EH (cell line): ENCODE results near the gene CD6.
"Not testable (repeated sequence)": the region's sequence is repeated elsewhere in the genome, so short reads cannot be mapped to it uniquely, and the experiment has no call there.

Source experiments
- DNase-seq: peaks from one replicate; pipeline ENCODE4 v3.0.0-alpha.2; 2015; ENCODE audit warnings: low read depth

CD6 gene

DNA sequence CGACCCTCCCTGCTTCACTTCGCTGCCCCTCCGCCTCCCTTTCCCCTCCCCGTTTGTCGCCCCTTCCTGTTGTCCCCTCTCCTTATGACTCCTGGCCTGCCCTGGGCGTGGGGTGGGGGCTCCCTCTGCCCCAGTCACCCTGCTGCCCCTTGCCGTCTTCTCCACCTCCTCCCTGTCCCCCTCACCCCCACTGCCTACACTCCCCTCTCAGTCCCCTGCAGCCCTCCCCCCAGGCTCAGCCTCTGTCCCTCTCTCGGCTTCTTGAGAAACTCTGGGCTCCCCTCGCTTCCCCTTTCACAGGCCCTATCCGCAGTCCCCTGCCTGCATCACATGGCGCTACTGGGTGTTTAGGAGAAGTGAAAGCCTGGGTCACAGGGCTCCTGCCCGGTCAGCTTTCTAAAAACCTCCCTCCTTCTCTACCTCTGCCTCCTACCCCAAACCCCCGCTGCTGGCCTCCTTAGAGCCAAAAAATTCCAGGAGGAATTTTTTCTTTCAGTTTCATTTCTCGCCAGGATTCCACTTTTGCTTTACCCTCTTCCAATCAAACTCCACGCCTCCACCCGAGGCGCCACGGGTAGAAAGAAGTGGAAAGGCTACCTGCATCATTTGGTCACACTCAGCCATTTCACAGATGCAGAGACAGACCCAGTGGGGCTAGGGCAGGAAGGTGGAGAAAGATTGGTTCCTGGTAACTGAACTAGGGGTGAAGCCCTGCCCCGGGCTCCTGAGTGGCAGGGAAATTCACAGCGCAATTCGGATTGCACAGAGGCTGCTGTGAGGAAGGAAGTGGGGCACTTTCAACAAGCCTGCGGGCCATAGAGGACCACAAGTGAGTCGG is 19.4 kb upstream of the CD6 start, which contains the start of gene SLC15A3:
Gene SLC15A3, minus strand, starts transcription at position 273 of the 838 bp plus-strand sequence. CDS start 625 bp downstream, outside the sequence.
- peak; percentile 67 for DNase-seq

DNA sequence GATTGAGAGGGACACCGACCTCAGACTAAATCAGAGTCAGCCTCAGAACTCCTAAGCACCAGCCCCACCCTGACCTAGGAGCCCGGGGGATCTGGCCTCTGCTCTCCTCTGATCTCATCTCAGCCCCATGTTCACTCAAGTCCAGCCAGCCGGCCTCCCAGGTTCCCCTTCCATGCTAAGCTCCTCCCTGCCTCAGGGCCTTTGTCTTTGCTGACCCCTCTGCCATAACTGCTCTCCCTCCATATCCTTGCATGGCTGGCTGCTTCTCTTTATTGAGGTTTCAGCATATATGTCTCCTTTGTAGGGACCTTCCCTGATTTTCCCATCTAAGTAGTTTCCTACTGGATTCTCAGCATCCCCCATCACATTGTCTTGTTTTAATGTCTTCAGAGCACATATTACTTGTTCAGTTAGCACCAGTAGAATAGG is 18.7 kb upstream of the CD6 start:
- DNase-seq = no peak

DNA sequence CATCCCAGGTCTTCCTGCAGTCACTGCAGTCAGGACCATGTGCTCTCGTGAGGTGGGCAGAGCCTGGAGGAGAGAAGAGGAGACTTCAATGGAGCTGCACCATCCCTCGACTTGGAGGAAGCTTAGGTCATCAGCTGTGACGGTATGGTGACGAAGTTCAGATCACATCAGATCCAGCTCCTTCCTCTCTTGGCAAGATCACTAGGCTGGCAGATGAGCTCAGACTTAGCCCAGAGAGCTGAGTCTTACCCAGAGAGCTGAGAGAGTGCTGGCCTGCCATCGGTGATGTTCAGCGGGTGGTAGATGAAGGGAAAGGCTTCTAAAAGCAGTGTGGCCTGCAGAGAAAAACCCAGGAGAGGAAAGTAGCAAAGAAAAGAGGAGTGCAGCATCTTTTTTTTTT is 17.7 kb upstream of the CD6 start:
- DNase-seq = peak; percentile 25

DNA sequence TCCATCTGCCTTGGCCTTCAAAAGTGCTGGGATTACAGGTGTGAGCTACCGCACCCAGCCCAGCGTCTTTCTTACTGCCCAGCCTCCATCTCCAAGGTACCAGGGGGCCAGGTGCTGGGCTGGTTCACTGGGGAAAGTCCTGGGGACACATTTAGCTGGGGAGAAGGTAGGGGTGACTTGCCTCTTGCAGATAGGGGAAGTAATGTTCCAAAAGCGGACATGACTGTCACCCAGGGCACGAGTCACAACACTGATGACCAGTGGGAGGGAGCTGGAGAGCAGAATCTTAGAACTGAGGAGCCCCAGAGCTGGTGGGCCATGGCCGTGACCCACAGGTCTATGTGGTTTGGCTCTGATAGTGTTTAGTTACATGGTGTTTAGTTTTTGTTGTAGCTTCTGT is 17.1 kb upstream of the CD6 start:
- DNase-seq = no peak

DNA sequence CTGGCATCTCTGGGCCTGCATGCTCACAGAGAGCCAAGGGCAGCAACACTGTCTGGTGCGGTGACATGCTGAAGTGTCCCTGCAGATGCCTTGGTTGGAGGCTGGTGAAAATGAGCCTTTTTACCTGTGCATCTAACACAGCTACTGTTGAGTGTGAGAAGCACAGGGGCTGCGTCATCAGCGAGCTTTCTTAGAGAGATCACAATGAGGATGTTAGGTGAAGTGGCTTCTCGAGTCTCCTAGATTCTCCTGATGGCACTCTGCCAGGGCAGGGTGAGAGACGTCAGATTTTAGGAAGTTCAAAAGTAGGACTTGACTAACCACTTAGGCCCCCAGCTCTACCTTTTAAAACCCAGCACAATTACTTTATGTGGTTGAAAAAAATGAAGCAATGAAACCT is 15.9 kb upstream of the CD6 start:
- no peak for DNase-seq

DNA sequence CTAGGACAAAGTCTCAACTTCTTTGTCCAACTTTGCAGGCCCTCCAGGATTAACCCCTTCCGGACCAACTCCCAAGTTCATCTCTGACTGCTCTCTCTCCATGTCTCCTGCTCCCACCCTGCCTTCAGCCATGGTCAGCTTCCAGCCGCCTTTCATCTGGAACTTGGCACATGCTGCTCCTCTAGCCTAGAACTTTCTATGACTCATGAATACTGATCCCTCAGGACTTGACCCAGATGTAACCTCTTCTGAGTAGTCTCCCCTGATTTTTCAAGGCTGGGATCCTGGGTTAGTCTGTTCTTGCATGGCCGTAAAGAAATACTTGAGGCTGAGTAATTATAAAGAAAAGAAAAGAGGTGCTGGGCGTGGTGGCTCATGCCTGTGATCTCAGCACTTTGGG is 14.3 kb upstream of the CD6 start:
- DNase-seq = peak; percentile 55

DNA sequence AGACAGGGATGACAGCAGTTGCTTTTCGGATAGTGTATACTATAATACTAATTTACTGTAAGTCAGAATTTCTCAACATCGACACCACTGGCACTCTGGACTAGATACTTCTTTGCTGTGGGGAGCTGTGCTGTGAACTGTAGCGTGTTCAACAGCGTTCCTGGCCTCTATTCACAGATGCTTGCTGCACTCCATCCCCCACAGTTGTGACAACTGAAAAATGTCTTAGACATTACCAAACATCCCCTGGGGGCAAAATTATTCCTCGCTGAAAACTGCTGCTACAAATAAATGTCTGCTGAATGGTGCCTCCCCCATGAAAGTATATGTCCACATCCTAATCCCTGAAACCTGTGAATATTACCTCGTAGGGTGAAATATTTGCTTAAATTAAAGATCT is 12.0 kb upstream of the CD6 start:
- DNase-seq = peak; percentile 66

DNA sequence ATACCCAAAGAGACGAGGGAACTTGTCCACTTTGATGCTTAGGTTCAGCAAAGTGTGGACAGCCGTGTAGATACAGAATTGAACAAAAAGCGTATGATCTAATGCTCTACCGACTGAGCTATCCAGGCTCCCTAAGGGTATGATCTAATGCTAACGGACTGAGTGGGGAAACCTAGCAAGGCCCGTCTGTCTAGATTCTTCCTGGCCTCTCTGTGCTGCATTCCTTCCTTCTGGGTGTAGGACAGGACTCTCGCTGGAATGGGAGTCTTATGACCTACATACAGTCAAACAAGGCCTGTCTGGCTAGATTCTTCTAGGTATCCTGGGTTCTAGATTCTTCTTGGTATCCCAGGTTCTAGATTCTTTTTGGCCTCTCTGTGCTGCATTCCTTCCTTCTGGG is 11.1 kb upstream of the CD6 start:
- no peak for DNase-seq

DNA sequence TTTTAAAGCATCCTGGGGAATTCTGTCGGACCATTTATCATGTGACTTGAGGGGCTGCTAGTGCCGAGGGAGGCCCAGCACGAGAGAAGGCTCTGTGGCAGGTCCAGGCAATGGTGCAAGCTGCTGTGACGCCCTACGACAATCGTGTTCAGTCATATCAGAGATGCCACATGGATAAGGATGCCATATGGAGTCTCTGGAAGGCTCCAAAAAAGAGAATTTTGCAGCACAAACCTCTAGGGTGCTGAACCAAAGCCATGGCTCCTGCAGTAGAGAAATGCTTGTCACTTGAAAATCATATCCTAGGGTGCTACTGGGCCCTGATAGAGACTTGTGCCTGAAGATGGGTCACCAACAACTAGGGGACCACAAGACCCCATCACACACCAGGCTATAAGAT is 6.7 kb upstream of the CD6 start:
- no peak for DNase-seq

DNA sequence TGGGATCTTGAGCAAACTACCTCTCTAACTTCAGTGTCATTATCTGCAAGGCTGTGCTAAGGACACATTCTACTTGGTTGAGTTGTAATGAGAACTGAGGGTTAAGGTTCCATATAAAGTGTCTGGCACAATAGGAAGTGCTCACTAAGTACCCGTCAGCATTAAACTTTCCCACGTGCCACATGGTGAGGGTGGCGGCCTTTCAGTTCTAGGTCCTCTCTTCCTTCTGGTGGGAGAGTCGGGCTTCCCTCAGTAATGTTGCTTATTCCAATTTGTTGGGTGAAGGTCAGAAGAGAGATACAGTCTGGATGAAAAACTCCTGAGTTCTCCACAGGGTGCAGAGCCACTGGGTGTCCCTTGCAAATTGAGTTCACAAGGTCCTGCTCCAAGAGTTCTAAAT is 4.6 kb upstream of the CD6 start:
- DNase-seq = no peak

DNA sequence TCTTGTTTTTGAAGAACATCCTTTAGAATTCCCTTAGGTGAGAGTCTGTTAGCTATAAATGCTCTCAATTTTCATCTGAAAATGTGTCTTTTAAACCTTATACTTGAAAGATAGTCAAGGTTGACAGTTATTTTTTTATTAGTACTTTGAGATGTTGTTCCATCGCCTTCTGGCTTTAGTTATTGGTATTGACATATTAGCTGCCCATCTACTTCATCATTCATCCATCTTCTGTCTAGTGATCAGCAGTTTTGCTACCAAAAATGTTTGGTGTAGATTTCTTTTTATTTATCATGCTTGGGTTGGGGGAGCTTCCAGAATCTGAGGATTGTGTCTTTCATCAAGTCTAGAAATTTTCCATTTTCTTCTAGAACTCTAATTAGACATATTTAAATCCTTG is 3.3 kb upstream of the CD6 start:
- DNase-seq = no peak

DNA sequence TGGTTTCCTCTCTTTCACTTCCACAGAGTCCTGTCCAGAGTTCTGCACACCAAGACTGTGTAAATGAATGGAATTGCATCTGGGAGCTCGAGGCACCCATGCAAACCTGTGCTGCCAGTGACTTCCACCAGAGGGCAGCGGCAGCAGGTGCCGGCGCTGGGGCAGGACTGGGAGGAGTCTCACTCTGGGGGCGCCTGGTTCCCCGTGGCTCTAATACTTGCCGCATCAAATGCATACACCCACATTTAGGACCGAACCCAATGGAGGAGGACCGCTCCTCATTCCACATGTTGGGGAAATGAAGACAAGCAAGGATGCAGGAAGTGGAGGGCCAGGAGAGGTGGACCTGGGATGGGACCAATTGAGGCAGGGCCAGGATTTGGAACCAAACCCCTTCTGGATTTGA is 1.1 kb upstream of the CD6 start:
- peak; percentile 45 for DNase-seq

DNA sequence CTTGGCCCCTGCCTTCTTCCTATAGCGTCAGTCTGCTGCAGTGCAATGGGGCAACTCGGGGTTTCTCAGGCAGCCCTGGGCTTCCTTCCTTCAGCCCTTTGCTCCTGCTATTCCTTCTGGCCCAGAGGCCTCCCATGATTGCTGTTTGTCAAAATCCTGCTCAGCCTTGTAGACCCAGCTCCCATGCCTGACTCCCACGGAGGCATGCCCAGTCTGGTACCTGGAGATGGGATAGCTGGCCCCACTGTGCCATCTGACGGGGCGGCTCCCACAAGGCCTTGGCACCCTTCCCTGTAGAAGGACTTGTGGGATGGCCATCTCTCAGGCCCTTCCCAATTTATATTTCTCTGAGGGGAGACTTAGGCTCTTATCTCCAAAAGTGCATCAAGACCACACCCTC is 590 bp upstream of the CD6 start:
- DNase-seq = no peak

DNA sequence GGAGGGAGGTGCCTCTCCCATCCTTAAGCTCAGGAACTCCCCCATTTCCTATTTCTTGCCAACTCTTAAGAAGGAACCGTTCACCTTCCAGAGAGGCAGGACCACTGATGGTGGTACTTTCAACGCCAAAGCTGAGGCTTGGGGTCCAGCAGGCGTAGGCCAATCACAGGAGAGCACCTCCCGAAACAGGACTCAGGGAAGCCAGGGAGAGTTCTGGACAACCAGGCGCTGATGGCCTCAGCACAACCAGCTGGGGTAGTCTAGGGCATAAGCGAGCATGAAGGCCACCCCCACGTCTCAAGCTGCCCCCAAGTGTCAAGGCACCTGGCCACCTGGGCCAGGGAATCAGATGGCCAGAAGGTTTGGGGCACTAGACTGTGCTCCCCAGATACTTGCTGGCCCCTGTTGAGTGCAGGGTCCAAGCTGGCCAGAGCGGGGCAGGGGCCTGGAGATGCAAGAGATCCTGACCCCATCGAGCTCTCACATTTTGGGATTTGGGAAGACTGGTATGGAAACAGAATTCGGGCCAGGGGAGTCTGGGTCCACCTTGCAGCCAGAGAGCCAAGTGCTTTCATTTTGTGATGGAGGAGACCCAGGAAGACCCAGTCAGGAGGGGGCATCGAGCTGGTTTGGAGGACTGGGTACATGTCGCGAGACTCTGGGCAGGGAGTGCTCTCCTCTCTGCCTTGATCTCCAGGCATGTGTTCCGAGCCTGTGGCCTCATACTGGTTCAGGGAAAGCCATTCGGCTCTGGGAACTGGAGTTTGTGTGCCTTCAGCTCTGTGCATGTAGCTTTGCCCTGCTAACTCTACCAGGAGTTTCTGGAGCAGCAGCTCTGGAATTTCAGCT is 926 bp downstream of the CD6 start:
- DNase-seq = no peak

DNA sequence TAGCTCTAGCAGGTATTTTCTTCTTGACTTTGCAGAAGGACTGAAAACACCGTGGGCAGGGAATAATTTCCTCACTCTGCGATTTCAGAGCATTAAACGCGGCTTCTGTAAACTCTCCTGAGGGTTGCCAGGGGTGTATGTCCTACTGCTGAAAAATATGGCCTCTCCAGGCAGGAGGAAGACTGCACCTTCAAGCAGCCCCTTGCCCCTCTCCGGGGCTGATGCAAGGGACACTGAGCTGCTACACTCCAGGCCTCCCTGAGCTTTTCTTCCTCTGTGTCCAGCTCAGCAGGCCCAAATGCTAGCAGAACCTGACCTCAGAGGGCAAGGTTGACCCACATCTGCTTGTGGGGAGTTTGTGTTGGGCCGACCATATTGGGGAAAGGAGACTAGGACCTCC is 2.2 kb downstream of the CD6 start:
- DNase-seq = no peak

DNA sequence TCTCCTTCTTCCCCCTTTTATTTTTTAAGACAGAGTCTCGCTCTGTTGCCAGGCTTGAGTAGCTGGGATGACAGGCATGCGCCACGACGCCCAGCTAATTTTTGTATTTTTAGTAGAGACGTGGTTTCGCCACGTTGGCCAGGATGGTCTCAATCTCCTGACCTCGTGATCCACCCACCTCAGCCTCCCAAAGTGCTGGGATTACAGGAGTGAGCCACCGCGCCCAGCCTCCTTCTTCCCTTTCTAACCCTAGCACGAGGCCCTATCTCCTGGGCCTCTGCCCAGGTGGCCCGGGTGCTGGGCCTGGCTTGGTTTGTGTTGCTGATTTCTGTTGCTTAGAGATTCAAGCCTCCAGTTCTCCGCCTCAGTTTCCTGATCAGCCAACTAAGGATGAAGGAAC is 2.8 kb downstream of the CD6 start:
- not testable (repeated sequence) for DNase-seq

DNA sequence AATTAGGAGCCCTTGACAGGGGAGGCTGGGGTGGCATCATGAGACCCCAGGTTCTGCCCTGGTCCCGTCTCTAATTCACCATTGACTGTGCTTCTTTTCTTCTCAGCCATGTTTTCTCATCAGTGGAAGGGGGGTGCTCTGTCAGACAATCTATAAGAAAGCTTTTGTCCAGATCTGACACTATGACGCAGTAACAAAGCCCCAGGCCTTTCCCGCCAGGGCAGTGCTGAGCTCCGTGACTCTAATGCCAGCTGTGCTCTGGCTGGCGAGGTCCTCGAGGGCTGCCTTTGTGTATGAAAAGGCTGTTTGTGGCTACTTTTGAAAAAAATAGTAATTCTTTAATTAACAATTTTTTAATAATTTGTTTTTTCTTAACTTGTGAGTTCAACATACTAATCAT is 3.2 kb downstream of the CD6 start:
- DNase-seq = no peak

DNA sequence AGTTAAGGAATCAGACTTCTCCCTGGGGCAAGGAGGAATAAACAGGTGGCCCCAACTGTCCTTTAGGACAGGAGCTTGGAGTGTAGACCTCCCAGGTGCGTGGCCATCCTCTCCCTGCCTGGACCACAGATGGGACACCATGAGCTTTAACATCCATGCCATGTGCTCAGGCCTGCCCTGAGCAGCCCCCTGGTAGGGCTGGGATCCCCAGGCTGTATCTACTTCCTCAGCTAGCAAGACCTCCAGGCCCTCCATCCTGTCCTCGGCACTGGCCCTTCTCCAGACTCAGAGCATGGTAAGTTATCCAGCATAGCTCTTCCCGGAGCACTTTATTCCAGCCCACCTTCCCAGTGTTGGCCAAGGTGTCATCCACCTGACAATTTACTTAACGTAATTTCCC is 5.7 kb downstream of the CD6 start:
- DNase-seq = no peak

DNA sequence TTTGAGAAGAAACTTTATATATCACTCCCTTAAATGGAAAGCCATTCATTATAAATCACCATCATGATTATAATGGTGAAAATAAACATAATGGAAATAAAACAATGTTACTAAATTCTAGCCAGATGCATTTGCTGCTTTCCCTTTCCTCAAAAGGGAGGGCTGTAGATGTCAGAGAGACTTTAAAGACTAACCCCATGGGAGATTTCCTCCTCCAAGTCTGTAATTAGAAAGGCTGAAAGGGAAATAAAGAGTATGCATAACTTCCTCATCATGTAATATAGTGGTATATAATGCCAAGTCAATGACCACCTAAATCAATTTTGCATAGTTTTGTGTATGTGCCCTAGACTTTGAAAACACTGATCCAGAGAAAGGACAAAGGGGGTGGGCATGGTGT is 6.4 kb downstream of the CD6 start:
- no peak for DNase-seq

DNA sequence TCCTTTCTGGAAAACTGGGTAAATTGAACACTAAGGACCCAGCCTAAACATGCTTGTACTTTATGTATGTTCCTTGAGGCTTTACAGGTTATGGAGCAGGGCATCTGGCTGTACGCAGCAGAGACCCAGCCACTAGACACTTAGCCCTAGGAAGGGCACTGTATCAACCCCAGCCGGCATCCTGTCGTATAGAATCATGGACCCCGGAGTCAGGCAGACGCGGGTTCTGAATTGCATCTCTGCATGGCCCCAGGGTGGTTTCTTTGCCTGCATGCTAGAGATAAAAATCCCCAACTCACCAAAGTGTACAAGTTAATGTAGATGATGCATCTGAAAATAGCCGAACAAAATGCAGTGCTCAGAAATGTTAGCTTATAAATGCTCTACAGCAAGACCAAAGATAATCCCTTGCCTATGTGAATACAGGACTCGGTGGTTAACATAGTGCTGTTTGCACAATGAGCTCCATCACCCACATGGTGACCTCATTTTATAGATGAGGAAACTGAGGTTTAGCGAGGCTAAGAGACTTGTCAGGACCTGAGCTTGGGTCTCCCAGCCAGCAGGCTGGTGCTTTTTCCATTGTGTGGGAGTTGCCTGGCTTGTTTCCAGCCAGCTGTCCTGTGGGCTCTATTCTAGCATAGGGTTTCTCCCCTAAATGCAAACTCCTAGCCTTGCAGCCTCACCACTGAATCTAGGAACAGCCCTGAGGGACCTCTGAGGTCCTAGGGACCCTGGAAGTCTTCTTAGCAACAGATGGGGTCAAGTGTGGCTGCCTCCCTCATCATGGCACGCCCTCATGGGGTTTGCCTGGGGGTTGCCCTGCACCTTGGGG is 7.3 kb downstream of the CD6 start:
- no peak for DNase-seq

DNA sequence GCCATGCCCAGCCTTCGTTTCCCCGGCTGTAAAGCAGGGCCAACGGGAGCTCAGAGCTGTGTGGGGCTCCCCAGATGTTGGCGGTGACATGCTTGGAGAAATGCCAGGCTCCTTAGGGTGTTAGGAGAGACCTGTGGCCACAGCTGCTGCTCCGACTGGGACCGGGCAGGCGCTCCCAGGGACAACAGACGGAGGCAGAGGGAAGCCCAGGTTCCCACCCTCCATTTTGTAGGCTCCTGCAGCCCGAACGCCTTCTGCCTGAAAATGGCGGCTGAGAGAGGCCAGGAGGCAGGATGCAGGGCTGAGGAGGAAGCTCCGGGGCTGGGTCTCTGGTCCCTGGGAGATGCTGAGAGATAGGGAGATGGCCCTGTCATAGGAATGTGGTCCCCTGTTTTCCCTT is 10.0 kb downstream of the CD6 start:
- no peak for DNase-seq

DNA sequence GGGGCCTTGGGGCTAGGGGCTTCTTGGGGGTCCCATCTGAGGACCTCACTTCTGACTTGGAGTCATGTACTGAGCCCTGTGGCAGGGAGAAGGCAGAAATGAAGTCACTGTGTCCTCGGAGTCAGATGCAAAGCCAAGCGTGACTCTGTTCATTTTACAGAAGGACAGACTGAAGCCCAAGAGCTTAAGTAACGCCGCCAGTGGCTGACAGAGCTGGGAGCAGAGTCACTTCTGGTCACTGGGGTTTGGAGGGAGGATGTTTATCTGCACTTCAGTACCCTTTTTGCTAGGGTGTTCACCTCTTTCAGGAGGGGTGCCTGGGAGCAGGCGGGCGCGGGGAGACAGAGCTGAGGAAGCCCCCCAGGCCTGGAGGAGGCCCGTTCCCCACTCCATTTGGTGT is 10.7 kb downstream of the CD6 start:
- no peak for DNase-seq
